K562 (cell line): Measurements from ENCODE around the gene ATXN2L. TPM values are rescaled to one million over a fixed set of nuclear protein-coding genes. Genes with fewer than 3 reads are reported as not detected.
A peak's percentile ranks its signal among the peaks of the same experiment; 100 is the strongest.

Experiments used
- BRCA1 ChIP-seq, 2 experiments: fragments of 450-650 bp in 1 of 2; sonication (generic) in 1 of 2; formaldehyde crosslinking in 1 of 2; IDR thresholded peaks; 2 replicates each; pipeline versions ENCODE4 v1.5.0 to v1.6.1; 2017 to 2020; ENCODE audit warnings: mild to moderate bottlenecking in 1 of 2, missing genetic modification reagents in 1 of 2
- ETV1 ChIP-seq: fragments of 450-650 bp; conservative IDR thresholded peaks from 2 replicates; pipeline ENCODE4 v1.6.1; 2016; ENCODE audit warnings: missing genetic modification characterization, control low read depth, low read depth, missing compliant biosample characterization
- HDAC1 ChIP-seq, 2 experiments: fragments of 450-650 bp; IDR thresholded peaks; 2 replicates each; pipeline ENCODE4 v1.6.1; 2016 to 2017; ENCODE audit warnings: inconsistent platforms in 1 of 2, mild to moderate bottlenecking in 1 of 2, moderate library complexity in 1 of 2
- HSF4 ChIP-seq: fragments of 250-450 bp; sonication (Bioruptor Pico); IDR thresholded peaks from 2 replicates; pipeline ENCODE4 v2.1.2; 2022; ENCODE audit warnings: mild to moderate bottlenecking, moderate library complexity, borderline replicate concordance
- KAT2B ChIP-seq: IDR thresholded peaks from one replicate; pipeline ENCODE4 v1.6.1; 2012; ENCODE audit warnings: low read depth, mild to moderate bottlenecking, control low read depth, inconsistent platforms, low read length, moderate library complexity
- KDM4B ChIP-seq, 2 experiments: fragments of 450-650 bp in 1 of 2; sonication (generic) in 1 of 2; IDR thresholded peaks; 2 replicates each; pipeline ENCODE4 v1.6.1; 2016 to 2017; ENCODE audit warnings: borderline replicate concordance in 2 of 2, antibody characterized with exemption in 1 of 2, low read depth in 1 of 2, mild to moderate bottlenecking in 1 of 2
- NCOR1 ChIP-seq: fragments of 450-650 bp; IDR thresholded peaks from 2 replicates; pipeline ENCODE4 v1.6.1; 2016; ENCODE audit warnings: mild to moderate bottlenecking, moderate library complexity
- NFXL1 ChIP-seq: fragments of 450-650 bp; formaldehyde crosslinking; IDR thresholded peaks from 2 replicates; pipeline ENCODE4 v1.4.0; 2021; ENCODE audit warnings: mild to moderate bottlenecking
- RAD51 ChIP-seq: fragments of 450-650 bp; IDR thresholded peaks from 2 replicates; pipeline ENCODE4 v1.7.1; 2016; ENCODE audit warnings: low read depth, mild to moderate bottlenecking, borderline replicate concordance
- RBM39 ChIP-seq: fragments of 200-400 bp; formaldehyde crosslinking; optimal IDR thresholded peaks from 2 replicates; pipeline ENCODE3; 2018; ENCODE audit warnings: low read depth, low read length
- TBL1XR1 ChIP-seq, 2 experiments: IDR thresholded peaks; 2 replicates each; pipeline ENCODE4 v1.6.1; 2012; ENCODE audit warnings: improper control_type of control experiment in 2 of 2, low read length in 2 of 2, mild to moderate bottlenecking in 1 of 2
- ZBED1 ChIP-seq: IDR thresholded peaks from 2 replicates; pipeline ENCODE4 v1.6.1; 2014
- ZZZ3 ChIP-seq: fragments of 450-650 bp; IDR thresholded peaks from 2 replicates; pipeline ENCODE4 v1.6.1; 2016; ENCODE audit warnings: antibody characterized with exemption, mild to moderate bottlenecking, moderate library complexity
- polyA plus RNA-seq, 8 experiments: library from polyadenylated mRNA; depleted of rRNA in 4 of 8; stranded (reverse) in 5 of 8; unstranded in 3 of 8; fragments of >200 nt; fragmentation: Nextera tagmentation in 2 of 8; fragmentation: Illumina TruSeq in 1 of 8; extraction: Ambion mirVana in 2 of 8; extraction: Trizol in 1 of 8; gene quantifications; 2 replicates each; pipeline versions ENCODE4 v1.2.1 to v1.2.3, GENCODE V29; 2011 to 2014; ENCODE audit warnings: inconsistent platforms in 1 of 8, missing spikeins in 1 of 8
- total RNA-seq, 7 experiments: library from RNA; depleted of rRNA in 6 of 7; stranded (reverse); fragments of >200 nt in 6 of 7; fragmentation: Illumina TruSeq in 2 of 7; extraction: Trizol in 2 of 7; gene quantifications; 2 replicates each; pipeline versions ENCODE4 v1.2.1 to v1.2.3, GENCODE V29; 2011 to 2021; ENCODE audit warnings: low replicate concordance in 1 of 7
- TF ChIP-seq, protein P1 (sequence below), 2 experiments: fragments of 450-650 bp in 1 of 2; IDR thresholded peaks; 2 replicates each; pipeline ENCODE4 v1.6.1; 2011 to 2017; ENCODE audit warnings: low read depth in 2 of 2, antibody characterized with exemption in 1 of 2, borderline replicate concordance in 1 of 2, low read length in 1 of 2, mild to moderate bottlenecking in 1 of 2, mixed read lengths in 1 of 2; ENCODE audit not compliant: control insufficient read depth in 1 of 2
- TF ChIP-seq, protein P2 (sequence below), 2 experiments: fragments of 450-650 bp; formaldehyde crosslinking in 1 of 2; IDR thresholded peaks; 2 replicates each; pipeline versions ENCODE4 v1.4.0 to v1.6.1; 2014 to 2020; ENCODE audit warnings: mild to moderate bottlenecking in 2 of 2, borderline replicate concordance in 1 of 2, low read depth in 1 of 2

Gene ATXN2L
- total and polyA plus RNA-seq, 9 of the 15 experiments (the other 6 are each of a cell fraction or from before 2014, with no cell fraction given): 3.8 to 280 (median 37.2) TPM

DNA sequence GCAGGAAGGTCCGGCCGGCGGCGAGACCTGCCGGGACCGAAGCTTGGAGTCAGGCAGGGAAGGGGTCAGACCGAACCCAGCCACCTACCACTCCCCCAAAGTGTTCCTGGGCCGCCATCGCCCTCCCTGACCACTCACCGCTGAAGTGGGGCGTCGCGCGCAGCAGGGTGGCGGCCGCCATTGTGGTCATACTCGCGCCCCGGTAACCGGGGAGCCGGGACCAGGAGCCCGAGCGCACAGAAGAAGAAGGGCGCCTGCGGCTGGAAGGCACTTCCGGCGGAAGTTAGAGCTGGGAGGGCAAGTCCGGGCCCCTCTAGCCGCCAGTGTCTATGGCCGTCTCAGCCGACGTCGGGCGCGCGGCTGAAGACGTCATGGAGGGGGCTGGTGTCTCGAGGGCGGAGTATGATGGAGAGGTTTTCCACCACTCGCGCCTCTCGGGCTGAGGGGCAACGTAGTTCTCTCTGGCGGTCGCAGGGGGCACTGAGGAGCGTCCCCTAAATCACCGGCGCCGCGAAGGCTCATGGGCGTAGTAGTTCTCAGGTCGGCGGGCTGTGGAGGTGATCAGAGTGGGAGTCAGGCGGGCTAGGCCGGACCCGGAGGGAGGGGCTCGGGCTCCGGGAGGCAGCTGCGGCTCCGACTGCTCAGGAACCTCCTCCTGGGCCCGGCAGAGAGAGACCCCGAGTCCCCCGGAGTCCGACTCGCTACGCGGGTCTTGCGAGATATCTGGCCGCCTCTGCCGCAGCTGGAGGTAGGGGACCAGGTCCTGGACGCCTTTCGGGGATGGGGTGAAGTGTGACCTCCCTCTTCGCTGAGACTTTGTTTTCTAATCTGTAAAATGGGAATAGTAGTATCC lies 23.5 kb downstream of the ATXN2L start, which contains the start of gene TUFM (continued):
- TF ChIP-seq HSF4: no peak
- no peak for TF ChIP-seq KAT2B
- TF ChIP-seq, protein P1, sequence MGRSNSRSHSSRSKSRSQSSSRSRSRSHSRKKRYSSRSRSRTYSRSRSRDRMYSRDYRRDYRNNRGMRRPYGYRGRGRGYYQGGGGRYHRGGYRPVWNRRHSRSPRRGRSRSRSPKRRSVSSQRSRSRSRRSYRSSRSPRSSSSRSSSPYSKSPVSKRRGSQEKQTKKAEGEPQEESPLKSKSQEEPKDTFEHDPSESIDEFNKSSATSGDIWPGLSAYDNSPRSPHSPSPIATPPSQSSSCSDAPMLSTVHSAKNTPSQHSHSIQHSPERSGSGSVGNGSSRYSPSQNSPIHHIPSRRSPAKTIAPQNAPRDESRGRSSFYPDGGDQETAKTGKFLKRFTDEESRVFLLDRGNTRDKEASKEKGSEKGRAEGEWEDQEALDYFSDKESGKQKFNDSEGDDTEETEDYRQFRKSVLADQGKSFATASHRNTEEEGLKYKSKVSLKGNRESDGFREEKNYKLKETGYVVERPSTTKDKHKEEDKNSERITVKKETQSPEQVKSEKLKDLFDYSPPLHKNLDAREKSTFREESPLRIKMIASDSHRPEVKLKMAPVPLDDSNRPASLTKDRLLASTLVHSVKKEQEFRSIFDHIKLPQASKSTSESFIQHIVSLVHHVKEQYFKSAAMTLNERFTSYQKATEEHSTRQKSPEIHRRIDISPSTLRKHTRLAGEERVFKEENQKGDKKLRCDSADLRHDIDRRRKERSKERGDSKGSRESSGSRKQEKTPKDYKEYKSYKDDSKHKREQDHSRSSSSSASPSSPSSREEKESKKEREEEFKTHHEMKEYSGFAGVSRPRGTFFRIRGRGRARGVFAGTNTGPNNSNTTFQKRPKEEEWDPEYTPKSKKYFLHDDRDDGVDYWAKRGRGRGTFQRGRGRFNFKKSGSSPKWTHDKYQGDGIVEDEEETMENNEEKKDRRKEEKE (IDR thresholded peaks at IDR 0.05; ENCODE audit: borderline replicate concordance in 1 of 2, control insufficient read depth in 1 of 2, low read depth in 2 of 2, low read length in 1 of 2): peak in 1 of 2 experiments; percentile 91; a peak in 2 of 4 replicates
- TF ChIP-seq ETV1: peak; percentile 70
- peak; percentile 6 for TF ChIP-seq ZBED1
- peak in 1 of 2 experiments; percentile 92; a peak in 1 of 4 replicates for TF ChIP-seq KDM4B (IDR thresholded peaks at IDR 0.05; ENCODE audit: borderline replicate concordance in 2 of 2, low read depth in 1 of 2)
- TF ChIP-seq NCOR1: peak; percentile 4; the same call in 1 of the 2 replicates
- peak in 1 of 2 experiments; percentile 85; a peak in 2 of 4 replicates for TF ChIP-seq HDAC1 (IDR thresholded peaks at IDR 0.05)
- peak in 1 of 2 experiments; percentile 91; a peak in 2 of 4 replicates for TF ChIP-seq TBL1XR1 (IDR thresholded peaks at IDR 0.05; ENCODE audit: low read length in 2 of 2)
- TF ChIP-seq, protein P2, sequence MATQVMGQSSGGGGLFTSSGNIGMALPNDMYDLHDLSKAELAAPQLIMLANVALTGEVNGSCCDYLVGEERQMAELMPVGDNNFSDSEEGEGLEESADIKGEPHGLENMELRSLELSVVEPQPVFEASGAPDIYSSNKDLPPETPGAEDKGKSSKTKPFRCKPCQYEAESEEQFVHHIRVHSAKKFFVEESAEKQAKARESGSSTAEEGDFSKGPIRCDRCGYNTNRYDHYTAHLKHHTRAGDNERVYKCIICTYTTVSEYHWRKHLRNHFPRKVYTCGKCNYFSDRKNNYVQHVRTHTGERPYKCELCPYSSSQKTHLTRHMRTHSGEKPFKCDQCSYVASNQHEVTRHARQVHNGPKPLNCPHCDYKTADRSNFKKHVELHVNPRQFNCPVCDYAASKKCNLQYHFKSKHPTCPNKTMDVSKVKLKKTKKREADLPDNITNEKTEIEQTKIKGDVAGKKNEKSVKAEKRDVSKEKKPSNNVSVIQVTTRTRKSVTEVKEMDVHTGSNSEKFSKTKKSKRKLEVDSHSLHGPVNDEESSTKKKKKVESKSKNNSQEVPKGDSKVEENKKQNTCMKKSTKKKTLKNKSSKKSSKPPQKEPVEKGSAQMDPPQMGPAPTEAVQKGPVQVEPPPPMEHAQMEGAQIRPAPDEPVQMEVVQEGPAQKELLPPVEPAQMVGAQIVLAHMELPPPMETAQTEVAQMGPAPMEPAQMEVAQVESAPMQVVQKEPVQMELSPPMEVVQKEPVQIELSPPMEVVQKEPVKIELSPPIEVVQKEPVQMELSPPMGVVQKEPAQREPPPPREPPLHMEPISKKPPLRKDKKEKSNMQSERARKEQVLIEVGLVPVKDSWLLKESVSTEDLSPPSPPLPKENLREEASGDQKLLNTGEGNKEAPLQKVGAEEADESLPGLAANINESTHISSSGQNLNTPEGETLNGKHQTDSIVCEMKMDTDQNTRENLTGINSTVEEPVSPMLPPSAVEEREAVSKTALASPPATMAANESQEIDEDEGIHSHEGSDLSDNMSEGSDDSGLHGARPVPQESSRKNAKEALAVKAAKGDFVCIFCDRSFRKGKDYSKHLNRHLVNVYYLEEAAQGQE (IDR thresholded peaks at IDR 0.05; ENCODE audit: borderline replicate concordance): peak; percentile 21; the same call in 1 of the 2 replicates
- TF ChIP-seq, protein P2 (CRISPR knock-in tag; IDR thresholded peaks at IDR 0.05; ENCODE audit: low read depth): no peak
- TF ChIP-seq ZZZ3: peak; percentile 57; the same call in 1 of the 2 replicates
- no peak for TF ChIP-seq RBM39
- no peak for TF ChIP-seq NFXL1 (CRISPR knock-in tag)
- TF ChIP-seq BRCA1 (IDR thresholded peaks at IDR 0.05): no peak
- no peak for TF ChIP-seq BRCA1 (CRISPR knock-in tag; IDR thresholded peaks at IDR 0.05)
- 0 out of 2 replicates have a peak, but pooled peaks have one; percentile 25 for TF ChIP-seq RAD51
